Trophoblast cell (in vitro differentiated cells and primary cell): ENCODE results near the gene POLRMT.
A peak's percentile ranks its signal among the peaks of the same experiment; 100 is the strongest.

Source experiments
- DNase-seq, 2 donors: peaks; one replicate each; pipeline ENCODE4 v3.0.0-alpha.2; 2016
- H2AFZ ChIP-seq: 2 replicates; pipeline ENCODE4 v1.6.1; 2013; ENCODE audit warnings: low read length, moderate library complexity, mild to moderate bottlenecking; ENCODE audit not compliant: insufficient read depth, poor library complexity
- H2AK5ac ChIP-seq: 2 replicates; pipeline ENCODE4 v1.6.1; 2013; ENCODE audit warnings: mild to moderate bottlenecking, low read length
- H2BK120ac ChIP-seq: 2 replicates; pipeline ENCODE4 v1.6.1; 2013; ENCODE audit warnings: low read length, mild to moderate bottlenecking, moderate library complexity; ENCODE audit not compliant: insufficient read depth, poor library complexity
- H2BK12ac ChIP-seq: 2 replicates; pipeline ENCODE4 v1.6.1; 2013; ENCODE audit warnings: mild to moderate bottlenecking, low read length, moderate library complexity
- H2BK5ac ChIP-seq: 2 replicates; pipeline ENCODE4 v1.6.1; 2013; ENCODE audit warnings: low read length, low read depth, moderate library complexity, mild to moderate bottlenecking; ENCODE audit not compliant: poor library complexity
- H3K14ac ChIP-seq: 2 replicates; pipeline ENCODE4 v1.6.1; 2013; ENCODE audit warnings: mild to moderate bottlenecking, low read length
- H3K18ac ChIP-seq: 2 replicates; pipeline ENCODE4 v1.6.1; 2013; ENCODE audit warnings: mild to moderate bottlenecking, low read length
- H3K23ac ChIP-seq: 2 replicates; pipeline ENCODE4 v1.6.1; 2013; ENCODE audit warnings: low read length
- H3K27ac ChIP-seq: 2 replicates; pipeline ENCODE4 v1.5.1; 2013; ENCODE audit warnings: low read depth, mild to moderate bottlenecking, inconsistent platforms, low read length, moderate library complexity
- H3K27me3 ChIP-seq: 2 replicates; pipeline ENCODE4 v1.6.1; 2013; ENCODE audit warnings: inconsistent platforms, mild to moderate bottlenecking, low read length, moderate library complexity; ENCODE audit not compliant: insufficient read depth
- H3K36me3 ChIP-seq, 2 experiments: 1 replicate in 1 of 2; 2 replicates in 1 of 2; pipeline ENCODE4 v1.6.1; 2013; ENCODE audit warnings: low read length in 2 of 2, mild to moderate bottlenecking in 2 of 2, moderate library complexity in 1 of 2; ENCODE audit not compliant: insufficient read depth in 2 of 2, control insufficient read depth in 1 of 2
- H3K4ac ChIP-seq: 2 replicates; pipeline ENCODE4 v1.6.1; 2013; ENCODE audit warnings: low read depth, mild to moderate bottlenecking, low read length, moderate library complexity
- H3K4me1 ChIP-seq, 2 experiments: 1 replicate in 1 of 2; 2 replicates in 1 of 2; pipeline ENCODE4 v1.6.1; 2013; ENCODE audit warnings: low read length in 2 of 2, mild to moderate bottlenecking in 2 of 2, moderate library complexity in 1 of 2; ENCODE audit not compliant: insufficient read depth in 2 of 2, control insufficient read depth in 1 of 2
- H3K4me2 ChIP-seq: 2 replicates; pipeline ENCODE4 v1.6.1; 2013; ENCODE audit warnings: inconsistent platforms, mild to moderate bottlenecking, low read length, moderate library complexity
- H3K4me3 ChIP-seq: 2 replicates; pipeline ENCODE4 v1.5.1; 2013; ENCODE audit warnings: mild to moderate bottlenecking, low read depth, low read length, inconsistent platforms
- H3K79me1 ChIP-seq: one replicate; pipeline ENCODE4 v1.6.1; 2013; ENCODE audit warnings: low read length
- H3K79me2 ChIP-seq: 2 replicates; pipeline ENCODE4 v1.6.1; 2013; ENCODE audit warnings: low read length, mild to moderate bottlenecking; ENCODE audit not compliant: control insufficient read depth, insufficient read depth, poor library complexity
- H3K9ac ChIP-seq: 2 replicates; pipeline ENCODE4 v1.6.1; 2013; ENCODE audit warnings: mild to moderate bottlenecking, low read length
- H3K9me3 ChIP-seq: 2 replicates; pipeline ENCODE4 v1.6.1; 2013; ENCODE audit warnings: low read depth, mild to moderate bottlenecking, control low read depth, inconsistent platforms, low read length; ENCODE audit not compliant: insufficient read depth
- H4K12ac ChIP-seq: 2 replicates; pipeline ENCODE4 v1.6.1; 2013; ENCODE audit warnings: low read depth, mild to moderate bottlenecking, low read length, moderate library complexity
- H4K8ac ChIP-seq: 2 replicates; pipeline ENCODE4 v1.6.1; 2013; ENCODE audit warnings: low read depth, mild to moderate bottlenecking, low read length, moderate library complexity
- H4K91ac ChIP-seq: one replicate; pipeline ENCODE4 v1.6.1; 2013; ENCODE audit warnings: low read depth, mild to moderate bottlenecking, low read length, moderate library complexity
- WGBS: extraction: QIAGEN DNeasy Blood & Tissue Kit; methylation state at CpG from one replicate; pipeline ENCODE4 v1.1.7; 2013; ENCODE audit warnings: missing lambda C conversion rate; ENCODE audit not compliant: insufficient read length, insufficient coverage; ENCODE audit errors: extremely low coverage; 5-methylcytosine and 5-hydroxymethylcytosine counted together

Gene POLRMT

DNA sequence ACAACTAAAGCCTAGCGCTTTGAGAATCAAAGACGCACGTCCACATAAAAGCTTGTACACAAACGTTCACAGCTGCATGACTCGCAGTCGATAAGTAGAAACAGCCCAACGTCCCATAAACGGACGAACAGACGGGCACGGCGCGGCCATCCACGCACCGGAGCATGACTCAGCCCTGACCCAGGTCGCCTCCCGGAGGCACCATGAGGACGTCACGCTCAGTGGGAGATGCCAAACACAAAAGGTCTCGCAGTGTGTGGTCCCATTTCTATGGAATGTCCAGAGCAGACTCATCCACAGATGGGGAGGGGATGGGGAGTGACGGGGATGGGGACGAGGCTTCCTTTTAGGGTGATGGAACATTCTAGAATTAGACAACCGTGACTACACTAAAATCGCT, 9.4 kb downstream of the POLRMT start:
- H2AFZ ChIP-seq = no peak overlapping the region
- no peak overlapping the region for H4K12ac ChIP-seq
- H3K79me1 ChIP-seq = no peaks in the 10 kb centered on the region
- H3K4me2 ChIP-seq = no peak overlapping the region
- no peak overlapping the region for H4K91ac ChIP-seq
- H2BK12ac ChIP-seq = no peak overlapping the region
- H3K9ac ChIP-seq = peak overlapping the region; percentile 34
- H3K79me2 ChIP-seq = no peaks in the 10 kb centered on the region
- H2BK5ac ChIP-seq = no peak overlapping the region
- H4K8ac ChIP-seq = no peak overlapping the region
- H3K23ac ChIP-seq = no peak overlapping the region
- H2AK5ac ChIP-seq = no peak overlapping the region
- H3K18ac ChIP-seq = no peak overlapping the region
- H3K4me3 ChIP-seq = no peak overlapping the region
- no peak overlapping the region for H2BK120ac ChIP-seq
- H3K4ac ChIP-seq = no peak overlapping the region
- no CpG with 5 or more reads among the region's 24 CpGs for WGBS
- H3K4me1 ChIP-seq = no peaks in the 10 kb centered on the region
- no peaks in the 10 kb centered on the region for H3K9me3 ChIP-seq
- no peak for DNase-seq
- H3K27me3 ChIP-seq = no peaks in the 10 kb centered on the region
- H3K36me3 ChIP-seq = peaks cover 63 to 67% of the 10 kb centered on the region in 2 experiments
- H3K27ac ChIP-seq = no peak overlapping the region
- no peak overlapping the region for H3K14ac ChIP-seq

DNA sequence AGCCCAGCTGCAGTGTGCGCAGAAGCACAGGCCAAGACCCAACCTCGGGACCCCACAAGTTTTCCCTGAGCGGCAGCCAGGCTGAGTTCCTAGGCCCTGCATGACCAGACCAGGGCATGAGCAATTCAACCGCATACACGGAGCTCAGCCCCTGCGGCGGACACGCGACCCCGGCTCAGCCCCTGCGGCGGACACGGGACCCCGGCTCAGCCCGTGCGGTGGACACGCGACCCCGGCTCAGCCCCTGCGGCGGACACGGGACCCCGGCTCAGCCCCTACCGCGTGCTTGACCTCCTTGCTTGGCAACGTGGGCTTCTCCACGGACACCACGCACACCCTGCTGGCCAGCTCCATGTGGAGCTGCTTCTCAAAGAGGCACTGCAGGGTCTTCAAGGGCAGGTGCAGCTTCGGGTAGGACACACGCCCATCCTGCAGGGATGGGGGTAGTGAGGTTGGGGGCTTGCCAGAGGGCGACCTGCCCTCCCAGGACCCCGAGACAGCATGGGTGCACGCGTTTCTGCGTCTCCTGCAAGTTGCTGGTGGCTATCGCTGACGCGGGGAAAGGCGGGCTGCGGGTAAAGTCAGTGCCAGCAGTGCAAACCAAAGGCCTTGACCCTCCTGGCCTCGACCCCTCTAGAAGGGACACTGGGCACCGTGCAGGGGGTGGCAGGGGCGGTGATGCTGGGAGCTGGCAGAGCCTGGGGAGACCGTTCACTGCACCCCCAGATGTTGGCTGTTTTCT, 10.0 kb downstream of the POLRMT start:
- no peak overlapping the region for H4K12ac ChIP-seq
- no peak for DNase-seq
- H4K8ac ChIP-seq = no peak overlapping the region
- H3K27ac ChIP-seq = no peak overlapping the region
- H3K4me1 ChIP-seq = no peaks in the 10 kb centered on the region
- no peak overlapping the region for H2BK12ac ChIP-seq
- no peak overlapping the region for H3K18ac ChIP-seq
- H3K23ac ChIP-seq = no peak overlapping the region
- no peaks in the 10 kb centered on the region for H3K79me1 ChIP-seq
- no peak overlapping the region for H2BK5ac ChIP-seq
- H3K14ac ChIP-seq = no peak overlapping the region
- H3K9me3 ChIP-seq = peaks cover 3% of the 10 kb centered on the region
- no peak overlapping the region for H2AFZ ChIP-seq
- H3K36me3 ChIP-seq = peaks cover 68 to 69% of the 10 kb centered on the region in 2 experiments
- H3K4me3 ChIP-seq = no peak overlapping the region
- H3K4me2 ChIP-seq = no peak overlapping the region
- no peak overlapping the region for H3K9ac ChIP-seq
- H2BK120ac ChIP-seq = no peak overlapping the region
- no peaks in the 10 kb centered on the region for H3K27me3 ChIP-seq
- H4K91ac ChIP-seq = no peak overlapping the region
- H3K4ac ChIP-seq = no peak overlapping the region
- H2AK5ac ChIP-seq = no peak overlapping the region
- WGBS = no CpG with 5 or more reads among the region's 44 CpGs
- H3K79me2 ChIP-seq = no peaks in the 10 kb centered on the region

DNA sequence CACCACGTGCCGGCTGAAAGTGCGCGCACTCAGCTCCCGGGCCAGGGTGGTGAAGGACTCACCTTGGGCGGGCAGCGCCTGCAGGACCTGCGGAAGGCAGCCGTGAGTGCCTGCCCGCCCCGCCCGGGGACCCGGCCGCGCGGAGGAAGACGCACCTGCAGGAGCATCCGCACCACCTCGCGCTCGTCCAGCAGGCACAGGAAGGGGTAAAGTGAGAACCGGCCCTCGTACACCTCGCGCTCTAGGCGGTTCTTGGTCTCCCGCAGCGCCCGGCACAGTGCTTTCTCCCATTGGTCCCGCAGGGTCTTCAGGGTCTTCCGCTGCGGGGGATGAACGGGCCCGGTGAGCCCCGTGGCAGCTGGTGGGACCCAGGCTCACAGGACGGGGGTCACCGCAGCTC, 10.7 kb downstream of the POLRMT start:
- WGBS = no CpG with 5 or more reads among the region's 37 CpGs
- no peak overlapping the region for H3K27ac ChIP-seq
- H3K79me1 ChIP-seq = no peaks in the 10 kb centered on the region
- H4K12ac ChIP-seq = no peak overlapping the region
- H3K9ac ChIP-seq = no peak overlapping the region
- no peak overlapping the region for H2BK5ac ChIP-seq
- no peak overlapping the region for H3K18ac ChIP-seq
- H3K14ac ChIP-seq = no peak overlapping the region
- no peak overlapping the region for H4K91ac ChIP-seq
- H4K8ac ChIP-seq = no peak overlapping the region
- no peak overlapping the region for H3K4ac ChIP-seq
- H2BK120ac ChIP-seq = no peak overlapping the region
- no peak overlapping the region for H3K4me2 ChIP-seq
- H3K23ac ChIP-seq = no peak overlapping the region
- DNase-seq = no peak
- no peak overlapping the region for H2AFZ ChIP-seq
- no peak overlapping the region for H2AK5ac ChIP-seq
- peaks cover 3% of the 10 kb centered on the region for H3K9me3 ChIP-seq
- H3K36me3 ChIP-seq = peaks cover 69 to 70% of the 10 kb centered on the region in 2 experiments
- H3K79me2 ChIP-seq = no peaks in the 10 kb centered on the region
- H3K4me1 ChIP-seq = no peaks in the 10 kb centered on the region
- H3K4me3 ChIP-seq = no peak overlapping the region
- no peaks in the 10 kb centered on the region for H3K27me3 ChIP-seq
- no peak overlapping the region for H2BK12ac ChIP-seq

DNA sequence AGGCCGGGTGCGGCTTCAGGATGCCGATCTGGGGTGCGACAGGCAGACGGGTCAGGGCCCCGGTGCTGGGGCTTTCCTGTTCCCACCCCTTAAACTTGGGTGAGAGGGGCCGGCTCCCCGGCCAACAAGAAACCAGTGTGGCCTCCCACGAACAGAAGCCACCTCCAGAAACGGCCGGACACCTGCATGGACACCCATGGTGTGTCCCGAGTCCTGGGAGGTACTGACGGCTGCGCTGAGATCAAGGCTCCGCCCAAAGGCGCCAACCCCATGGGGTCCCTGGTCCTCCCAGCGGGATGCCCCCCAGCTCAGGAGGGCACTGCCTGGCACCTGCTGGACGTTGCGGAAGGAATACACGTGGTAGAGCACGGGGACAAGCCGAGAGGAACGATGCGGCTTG, 11.5 kb downstream of the POLRMT start:
- Histone ChIP-seq H3K23ac (no peak overlapping the region), H3K9me3 (peaks cover 3% of the 10 kb centered on the region), H3K4me1 (no peaks in the 10 kb centered on the region), H3K79me1 (no peaks in the 10 kb centered on the region), H3K18ac (no peak overlapping the region), H4K12ac (no peak overlapping the region), H3K14ac (no peak overlapping the region), H2AK5ac (no peak overlapping the region), H4K8ac (no peak overlapping the region), H3K36me3 (peaks cover 76 to 77% of the 10 kb centered on the region in 2 experiments), H3K4ac (no peak overlapping the region), H2BK12ac (no peak overlapping the region), H3K79me2 (no peaks in the 10 kb centered on the region), H3K9ac (no peak overlapping the region), H3K27me3 (no peaks in the 10 kb centered on the region), H3K4me3 (no peak overlapping the region), H2BK5ac (no peak overlapping the region), H4K91ac (no peak overlapping the region), H2BK120ac (no peak overlapping the region), H3K27ac (no peak overlapping the region), H3K4me2 (no peak overlapping the region), H2AFZ (no peak overlapping the region)
- WGBS = no CpG with 5 or more reads among the region's 24 CpGs
- no peak for DNase-seq
